Activated B cell treated with CpG ODN at 0.5 μM for 24 hours (primary cell): ENCODE measurements around the gene KIAA1217. TPM values are rescaled to one million over a fixed set of nuclear protein-coding genes. Genes with fewer than 3 reads are reported as not detected.

Source experiments
- ATAC-seq: fragments of 200-7000 bp; cut with Tn5 transposase; one replicate; pipeline ENCODE4 v1.10.0; 2021; ENCODE audit warnings: low read depth, mild to moderate bottlenecking, moderate library complexity
- CTCF ChIA-PET: fragments of 350-600 bp; sonication (Branson Sonifier 250); formaldehyde crosslinking; loops from one replicate; lab custom pipeline; 2021; ENCODE audit warnings: antibody characterized with exemption; lab: Charles Lee
- POLR2A ChIA-PET: fragments of 350-600 bp; sonication (Branson Sonifier 250); formaldehyde crosslinking; loops from one replicate; lab custom pipeline; 2021; ENCODE audit warnings: antibody characterized with exemption; lab: Charles Lee
- DNase-seq: peaks from one replicate; pipeline ENCODE4 v3.0.0; 2022
- H3K27ac Mint-ChIP-seq: one replicate; pipeline ENCODE4 v1.8.0; 2020; ENCODE audit warnings: mixed read lengths
- H3K27me3 Mint-ChIP-seq: one replicate; pipeline ENCODE4 v1.8.0; 2021; ENCODE audit warnings: mixed read lengths
- H3K36me3 Mint-ChIP-seq: one replicate; pipeline ENCODE4 v1.8.0; 2021; ENCODE audit warnings: low read depth, mixed read lengths
- H3K4me1 Mint-ChIP-seq: one replicate; pipeline ENCODE4 v1.8.0; 2021; ENCODE audit warnings: mixed read lengths
- H3K4me3 Mint-ChIP-seq: one replicate; pipeline ENCODE4 v1.8.0; 2020; ENCODE audit warnings: mild to moderate bottlenecking, mixed read lengths
- H3K9me3 Mint-ChIP-seq: one replicate; pipeline ENCODE4 v1.8.0; 2020; ENCODE audit warnings: mixed read lengths
- CTCF ChIP-seq: fragments of 200-600 bp; IDR thresholded peaks from one replicate; pipeline ENCODE4 v1.8.0; 2022; ENCODE audit warnings: antibody characterized with exemption, mild to moderate bottlenecking
- intact Hi-C: fragments of 100-400 bp; cut with micrococcal nuclease; formaldehyde crosslinking; loops from one replicate; pipeline ENCODE4 v1.15.1; 2024
- total RNA-seq: library from RNA; stranded (reverse); gene quantifications from 2 replicates; pipeline ENCODE4 v1.2.3, GENCODE V29; 2022

KIAA1217 gene
- total RNA-seq, 1 donor from 2014 or later = 0.71 TPM

GRCh38 chr10:24358022-24358421 is 149.1 kb downstream of the KIAA1217 start:
- intact Hi-C loops = no loop called here
- no peaks in the 10 kb centered on the region for H3K36me3 Mint-ChIP-seq
- ChIA-PET POLR2A (no interaction called here), CTCF (no interaction called here)
- H3K27me3 Mint-ChIP-seq = no peaks in the 10 kb centered on the region
- ATAC-seq = no peak
- H3K27ac Mint-ChIP-seq = no peak overlapping the region
- no peak overlapping the region for H3K4me3 Mint-ChIP-seq
- no peaks in the 10 kb centered on the region for H3K4me1 Mint-ChIP-seq
- no peaks in the 10 kb centered on the region for H3K9me3 Mint-ChIP-seq
- TF ChIP-seq CTCF = no peak
- no peak for DNase-seq

GRCh38 chr10:24360282-24361127 is 151.6 kb downstream of the KIAA1217 start:
- Mint-ChIP-seq H3K36me3 (no peaks in the 10 kb centered on the region), H3K4me3 (no peak overlapping the region), H3K9me3 (no peaks in the 10 kb centered on the region), H3K27me3 (no peaks in the 10 kb centered on the region), H3K4me1 (no peaks in the 10 kb centered on the region), H3K27ac (no peak overlapping the region)
- intact Hi-C loops = no loop called here
- CTCF ChIA-PET = no interaction called here
- POLR2A ChIA-PET = no interaction called here
- ATAC-seq (no peak), DNase-seq (no peak)
- no peak for TF ChIP-seq CTCF

- H3K27ac Mint-ChIP-seq = no peak overlapping the region
- no peaks in the 10 kb centered on the region for H3K9me3 Mint-ChIP-seq
- DNase-seq (no peak), ATAC-seq (no peak)
- intact Hi-C loops = no loop called here
- no peaks in the 10 kb centered on the region for H3K4me1 Mint-ChIP-seq
- no peaks in the 10 kb centered on the region for H3K36me3 Mint-ChIP-seq
- H3K27me3 Mint-ChIP-seq = no peaks in the 10 kb centered on the region
- ChIA-PET CTCF (no interaction called here), POLR2A (no interaction called here)
- TF ChIP-seq CTCF = no peak
- no peak overlapping the region for H3K4me3 Mint-ChIP-seq
These were observed 154.1 kb downstream of the KIAA1217 start for GRCh38 chr10:24363070-24363469.

GRCh38 chr10:24367688-24368087 is 158.8 kb downstream of the KIAA1217 start:
- H3K36me3 Mint-ChIP-seq = no peaks in the 10 kb centered on the region
- no peak overlapping the region for H3K27ac Mint-ChIP-seq
- POLR2A ChIA-PET = no interaction called here
- H3K4me3 Mint-ChIP-seq = no peak overlapping the region
- no peaks in the 10 kb centered on the region for H3K27me3 Mint-ChIP-seq
- no peak for ATAC-seq
- TF ChIP-seq CTCF = no peak
- no peaks in the 10 kb centered on the region for H3K4me1 Mint-ChIP-seq
- intact Hi-C loops = no loop called here
- CTCF ChIA-PET = no interaction called here
- H3K9me3 Mint-ChIP-seq = no peaks in the 10 kb centered on the region
- DNase-seq = no peak

GRCh38 chr10:24370877-24371276 is 161.9 kb downstream of the KIAA1217 start:
- Mint-ChIP-seq H3K27me3 (no peaks in the 10 kb centered on the region), H3K36me3 (no peaks in the 10 kb centered on the region), H3K4me3 (no peak overlapping the region), H3K4me1 (no peaks in the 10 kb centered on the region), H3K27ac (no peak overlapping the region), H3K9me3 (no peaks in the 10 kb centered on the region)
- ATAC-seq = no peak
- POLR2A ChIA-PET = no interaction called here
- DNase-seq = no peak
- intact Hi-C loops = no loop called here
- no peak for TF ChIP-seq CTCF
- CTCF ChIA-PET = no interaction called here
